ENCODE results near the gene BTBD19. TPM values are rescaled to one million over a fixed set of nuclear protein-coding genes. Genes with fewer than 3 reads are reported as not detected.

BTBD19 gene
- total and polyA plus RNA-seq, 9 of the 15 experiments (the other 6 are each of a cell fraction or from before 2014, with no cell fraction given): 0.22 to 2.0 (median 0.95) TPM

DNA sequence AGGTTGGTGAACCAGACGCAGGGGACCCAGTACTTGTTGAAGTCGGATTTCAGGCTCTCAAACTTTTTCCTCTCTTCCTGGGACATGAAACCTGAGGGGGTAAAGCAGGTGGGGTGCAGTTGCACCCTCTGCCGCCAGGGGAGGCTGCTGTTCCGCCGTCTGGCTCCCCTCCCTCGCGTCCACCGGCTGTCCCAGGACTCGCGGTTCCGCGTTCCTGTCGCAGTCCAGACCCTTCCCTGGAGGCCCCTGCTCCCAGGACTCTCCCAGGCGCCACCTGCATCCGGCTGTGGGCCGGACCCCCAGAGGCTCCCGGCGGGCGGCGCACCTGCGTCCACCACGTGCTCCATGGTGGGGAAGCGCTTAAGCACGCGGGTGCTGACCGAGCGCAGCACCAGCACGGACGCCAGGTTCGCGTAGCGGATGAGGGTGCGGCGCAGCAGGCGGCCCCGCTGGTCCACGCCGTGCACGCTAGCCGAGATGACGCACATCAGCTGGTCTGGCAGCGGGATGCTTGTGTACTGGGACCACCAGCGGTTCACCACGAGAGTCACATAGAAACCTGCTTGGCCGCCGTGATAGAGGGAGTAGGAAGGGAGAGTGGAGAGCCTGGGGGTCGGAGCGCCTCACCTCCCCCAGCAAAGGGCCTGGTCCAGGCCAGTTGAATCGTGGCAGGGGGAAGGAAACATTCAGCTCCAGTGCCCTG is 22.0 kb upstream of the BTBD19 start (continued):
- TF ChIP-seq, protein P1, sequence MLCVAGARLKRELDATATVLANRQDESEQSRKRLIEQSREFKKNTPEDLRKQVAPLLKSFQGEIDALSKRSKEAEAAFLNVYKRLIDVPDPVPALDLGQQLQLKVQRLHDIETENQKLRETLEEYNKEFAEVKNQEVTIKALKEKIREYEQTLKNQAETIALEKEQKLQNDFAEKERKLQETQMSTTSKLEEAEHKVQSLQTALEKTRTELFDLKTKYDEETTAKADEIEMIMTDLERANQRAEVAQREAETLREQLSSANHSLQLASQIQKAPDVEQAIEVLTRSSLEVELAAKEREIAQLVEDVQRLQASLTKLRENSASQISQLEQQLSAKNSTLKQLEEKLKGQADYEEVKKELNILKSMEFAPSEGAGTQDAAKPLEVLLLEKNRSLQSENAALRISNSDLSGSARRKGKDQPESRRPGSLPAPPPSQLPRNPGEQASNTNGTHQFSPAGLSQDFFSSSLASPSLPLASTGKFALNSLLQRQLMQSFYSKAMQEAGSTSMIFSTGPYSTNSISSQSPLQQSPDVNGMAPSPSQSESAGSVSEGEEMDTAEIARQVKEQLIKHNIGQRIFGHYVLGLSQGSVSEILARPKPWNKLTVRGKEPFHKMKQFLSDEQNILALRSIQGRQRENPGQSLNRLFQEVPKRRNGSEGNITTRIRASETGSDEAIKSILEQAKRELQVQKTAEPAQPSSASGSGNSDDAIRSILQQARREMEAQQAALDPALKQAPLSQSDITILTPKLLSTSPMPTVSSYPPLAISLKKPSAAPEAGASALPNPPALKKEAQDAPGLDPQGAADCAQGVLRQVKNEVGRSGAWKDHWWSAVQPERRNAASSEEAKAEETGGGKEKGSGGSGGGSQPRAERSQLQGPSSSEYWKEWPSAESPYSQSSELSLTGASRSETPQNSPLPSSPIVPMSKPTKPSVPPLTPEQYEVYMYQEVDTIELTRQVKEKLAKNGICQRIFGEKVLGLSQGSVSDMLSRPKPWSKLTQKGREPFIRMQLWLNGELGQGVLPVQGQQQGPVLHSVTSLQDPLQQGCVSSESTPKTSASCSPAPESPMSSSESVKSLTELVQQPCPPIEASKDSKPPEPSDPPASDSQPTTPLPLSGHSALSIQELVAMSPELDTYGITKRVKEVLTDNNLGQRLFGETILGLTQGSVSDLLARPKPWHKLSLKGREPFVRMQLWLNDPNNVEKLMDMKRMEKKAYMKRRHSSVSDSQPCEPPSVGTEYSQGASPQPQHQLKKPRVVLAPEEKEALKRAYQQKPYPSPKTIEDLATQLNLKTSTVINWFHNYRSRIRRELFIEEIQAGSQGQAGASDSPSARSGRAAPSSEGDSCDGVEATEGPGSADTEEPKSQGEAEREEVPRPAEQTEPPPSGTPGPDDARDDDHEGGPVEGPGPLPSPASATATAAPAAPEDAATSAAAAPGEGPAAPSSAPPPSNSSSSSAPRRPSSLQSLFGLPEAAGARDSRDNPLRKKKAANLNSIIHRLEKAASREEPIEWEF (CRISPR knock-in tag; IDR thresholded peaks at IDR 0.05): no peak
- TF ChIP-seq ETV1 (tag; conservative IDR thresholded peaks at IDR 0.05; ENCODE audit: low read depth): no peak
- TF ChIP-seq GTF2F1 (IDR thresholded peaks at IDR 0.05; ENCODE audit: low read depth, low read length): no peak
- no peak for TF ChIP-seq CREM (IDR thresholded peaks at IDR 0.05; ENCODE audit: low read depth)
- TF ChIP-seq ZNF407 (IDR thresholded peaks at IDR 0.05; ENCODE audit: low read depth): no peak
- no peak for TF ChIP-seq STAT5A (IDR thresholded peaks at IDR 0.05; ENCODE audit: borderline replicate concordance, low read length)
- no peak for TF ChIP-seq PTTG1 (tag; IDR thresholded peaks at IDR 0.05; ENCODE audit: low read depth)
- no peak for TF ChIP-seq FOXP1 (CRISPR knock-in tag; IDR thresholded peaks at IDR 0.05)
- peak; percentile 57; the same call in 1 of the 2 replicates for TF ChIP-seq CC2D1A (IDR thresholded peaks at IDR 0.05)
- TF ChIP-seq CXXC5 (CRISPR knock-in tag; IDR thresholded peaks at IDR 0.05): peak; percentile 55
- no peak for TF ChIP-seq TAL1 (IDR thresholded peaks at IDR 0.05)
- no peak for TF ChIP-seq CSDE1 (IDR thresholded peaks at IDR 0.05)
- peak; percentile 100 for TF ChIP-seq ZBTB33 (CRISPR knock-in tag; IDR thresholded peaks at IDR 0.05)

Measured in K562 (cell line).